ENCODE data around the gene FZD7.

FZD7 gene

DNA sequence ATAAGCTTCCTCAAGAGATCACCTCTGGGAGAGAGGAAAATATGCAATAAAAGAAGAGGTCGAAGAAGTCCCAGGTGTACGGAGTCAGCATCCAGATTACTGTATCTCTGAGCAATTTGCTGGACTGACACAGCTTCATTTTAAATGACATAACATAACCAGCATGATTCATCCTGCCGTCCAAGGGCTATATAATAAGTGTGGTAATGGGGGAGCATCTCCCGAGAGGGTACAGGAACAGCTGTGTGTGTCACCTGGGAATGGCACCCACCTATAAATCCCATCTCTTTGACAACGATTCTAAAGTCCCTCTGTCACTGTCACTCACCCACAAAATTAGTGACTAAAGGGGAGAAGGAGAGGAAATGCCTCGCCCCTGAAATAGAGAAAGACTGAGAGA, 19.3 kb upstream of the FZD7 start:
- no peak for DNase-seq (ENCODE audit: low read depth in 3 of 3)

- DNase-seq (ENCODE audit: low read depth in 3 of 3): no peak
Observed at GRCh38 chr2:202014759-202015211, 18.9 kb upstream of the FZD7 start.

DNA sequence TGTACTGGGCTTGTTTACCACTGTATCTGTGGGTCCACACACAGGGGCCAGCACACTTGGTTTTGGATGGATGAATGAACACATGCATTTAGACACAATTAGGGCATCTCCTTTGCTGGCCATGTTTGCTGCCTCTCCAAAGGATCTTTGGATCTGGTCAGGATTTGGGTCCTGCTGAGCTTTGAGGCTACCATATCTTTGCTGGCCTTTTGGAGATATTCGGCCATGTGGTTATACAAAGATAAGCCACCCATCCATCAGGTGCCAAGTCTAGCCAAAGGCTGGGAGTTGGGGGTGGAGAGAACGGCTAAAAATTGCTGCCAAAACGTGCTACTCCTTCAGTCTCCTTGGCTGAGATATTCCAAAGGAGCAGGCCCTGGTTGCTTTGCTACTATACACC, 18.2 kb upstream of the FZD7 start:
- no peak for DNase-seq (ENCODE audit: low read depth in 3 of 3)

- DNase-seq (ENCODE audit: low read depth in 3 of 3): no peak
Observed at GRCh38 chr2:202016579-202017227, 17.0 kb upstream of the FZD7 start.

GRCh38 chr2:202017940-202018339, 15.7 kb upstream of the FZD7 start:
- DNase-seq (ENCODE audit: low read depth in 3 of 3): no peak

DNA sequence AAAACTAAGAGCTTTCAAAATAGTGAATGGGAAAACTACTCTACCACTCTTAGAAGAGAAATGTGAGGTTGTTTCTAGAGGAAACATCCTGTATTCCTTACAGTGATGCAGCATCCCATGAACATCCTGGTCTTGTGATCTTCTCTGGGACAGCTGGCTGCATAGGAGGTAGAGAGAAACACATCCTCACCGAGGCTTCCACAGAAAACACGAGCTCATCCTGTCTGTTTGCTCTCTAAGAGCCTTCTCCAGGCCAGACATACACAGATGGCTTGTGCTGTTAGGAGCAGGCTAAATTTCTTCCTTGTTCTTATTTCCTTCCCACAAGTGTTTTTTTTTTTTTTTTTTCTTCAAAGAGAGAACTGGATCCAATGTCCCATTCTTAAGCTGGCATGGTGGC, 14.7 kb upstream of the FZD7 start:
- DNase-seq (ENCODE audit: low read depth in 3 of 3): no peak

DNA sequence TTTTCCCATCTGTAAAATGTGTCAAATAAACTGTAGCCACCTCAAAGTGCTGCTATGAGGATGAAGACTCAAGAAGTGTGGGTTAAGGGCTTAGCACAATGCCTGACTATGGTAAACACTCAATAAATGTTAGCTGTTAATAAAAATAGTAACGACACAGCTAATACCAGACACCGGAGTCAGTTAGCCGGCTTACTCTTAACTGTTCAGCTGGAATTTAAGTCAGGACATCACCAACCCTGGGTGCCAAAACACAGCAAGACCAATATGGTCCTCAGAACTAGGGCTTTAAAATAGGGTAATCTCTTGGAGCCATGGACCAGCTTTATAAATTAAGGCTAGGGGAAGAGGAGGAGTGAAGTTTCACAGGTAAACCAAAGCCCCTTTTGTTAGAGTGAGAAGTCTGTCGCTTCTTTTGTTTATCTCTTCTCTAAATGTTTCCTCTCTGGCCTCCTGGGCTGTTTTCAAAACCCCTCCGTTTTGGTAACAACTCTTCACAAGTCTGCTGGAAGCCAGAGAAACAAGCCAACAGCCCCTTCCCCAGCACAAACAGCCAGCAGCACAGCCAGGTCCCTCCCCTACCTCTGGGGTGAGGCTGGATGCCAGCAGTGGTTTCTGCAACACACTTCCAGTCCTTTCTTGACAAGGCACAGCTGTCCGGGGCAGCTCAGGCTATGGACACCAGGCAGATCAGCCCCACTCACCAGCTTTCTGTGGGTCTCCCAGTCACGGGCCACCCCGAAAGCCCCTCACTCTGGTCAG, 13.8 kb upstream of the FZD7 start:
- DNase-seq (ENCODE audit: low read depth in 3 of 3): no peak

DNA sequence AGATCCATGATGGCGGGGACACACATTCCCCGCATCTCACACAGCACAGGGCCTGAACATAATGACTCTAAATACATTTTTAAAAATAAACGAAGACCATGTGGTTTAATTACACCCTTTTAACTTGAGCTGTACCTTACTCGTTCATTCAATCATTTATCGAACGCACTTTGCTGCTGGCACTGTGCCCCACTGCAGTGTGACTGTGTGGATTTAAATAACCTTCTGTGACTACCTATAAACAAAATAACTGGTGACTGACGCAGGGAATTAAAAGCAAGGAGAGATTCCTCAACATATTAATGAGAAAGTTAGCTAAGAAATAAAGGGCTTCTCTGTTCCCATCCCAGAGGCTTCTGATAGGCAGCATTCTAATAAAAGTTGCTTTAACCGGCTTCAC, 10.9 kb upstream of the FZD7 start:
- DNase-seq (ENCODE audit: low read depth in 3 of 3): no peak

DNA sequence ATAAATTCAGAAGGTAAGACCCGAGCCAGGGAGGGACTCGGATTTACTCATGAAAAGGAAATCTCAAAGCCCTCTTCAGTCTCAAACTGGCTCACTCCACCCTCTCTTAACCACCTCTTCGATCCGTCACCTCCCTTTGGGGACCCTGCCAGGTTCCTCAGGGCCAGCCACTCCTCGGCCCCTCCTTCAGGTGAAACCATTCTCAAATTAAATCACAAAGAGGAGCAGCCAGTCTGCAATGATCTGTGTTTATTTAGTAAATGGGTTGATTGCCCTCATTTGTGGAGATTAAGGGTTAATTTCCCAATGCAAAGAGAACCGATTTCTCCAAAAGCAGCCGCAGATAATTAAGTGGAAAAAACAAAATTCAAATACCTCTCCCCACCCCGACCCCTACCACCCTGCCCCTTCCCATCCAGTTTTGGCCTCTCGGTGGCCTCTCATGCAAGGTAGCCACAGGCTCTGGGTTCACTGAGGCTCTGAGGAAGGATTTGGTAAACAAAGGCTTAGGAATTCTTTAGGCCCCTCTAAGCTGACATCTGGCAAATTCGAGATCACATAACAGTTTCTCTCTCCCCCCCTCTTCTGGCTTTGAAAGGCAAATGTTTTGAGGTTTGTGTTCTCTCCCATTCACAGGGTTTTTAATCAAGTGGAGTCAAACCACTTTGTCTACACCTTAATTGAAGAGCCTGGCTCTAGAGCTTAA, 10.3 kb upstream of the FZD7 start:
- DNase-seq (ENCODE audit: low read depth in 3 of 3): no peak

DNA sequence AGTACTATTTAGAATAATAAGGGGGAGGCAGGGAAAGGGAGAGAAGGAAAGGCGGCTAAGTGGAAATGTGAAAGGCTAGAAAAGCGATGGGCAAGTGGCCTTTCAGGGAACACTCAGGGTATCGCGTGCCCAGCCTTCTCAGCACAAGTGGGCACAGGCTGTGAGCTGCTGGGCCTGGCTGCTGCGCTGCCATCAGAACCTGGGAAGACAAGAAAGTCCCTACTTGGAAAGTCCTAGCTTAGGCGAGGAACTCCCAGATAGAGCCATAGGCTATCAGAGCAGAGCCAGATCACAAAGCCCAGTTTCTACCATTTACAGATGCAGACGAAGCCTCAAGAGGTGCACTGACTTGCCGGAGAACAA, 9.8 kb upstream of the FZD7 start:
- no peak for DNase-seq (ENCODE audit: low read depth in 3 of 3)

DNA sequence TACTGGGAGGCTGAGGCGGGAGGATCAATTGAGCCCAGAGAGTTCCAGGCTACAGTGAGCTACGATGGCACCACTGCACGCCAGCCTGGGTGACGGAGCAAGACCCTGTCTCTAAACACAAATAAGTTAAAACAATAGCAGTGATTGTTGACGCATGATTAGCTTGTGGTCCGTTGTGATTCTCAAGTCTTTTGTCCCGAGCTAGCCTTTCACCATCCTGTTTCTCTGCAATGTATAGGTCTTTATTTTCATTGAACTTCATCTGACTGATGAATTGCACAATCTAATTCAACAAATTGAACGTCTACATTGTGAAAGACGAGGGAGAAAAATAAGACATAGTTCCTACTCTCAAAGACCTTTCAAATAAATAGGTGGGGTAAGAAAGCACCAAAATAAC, 8.8 kb upstream of the FZD7 start:
- DNase-seq (ENCODE audit: low read depth in 3 of 3): no peak

DNA sequence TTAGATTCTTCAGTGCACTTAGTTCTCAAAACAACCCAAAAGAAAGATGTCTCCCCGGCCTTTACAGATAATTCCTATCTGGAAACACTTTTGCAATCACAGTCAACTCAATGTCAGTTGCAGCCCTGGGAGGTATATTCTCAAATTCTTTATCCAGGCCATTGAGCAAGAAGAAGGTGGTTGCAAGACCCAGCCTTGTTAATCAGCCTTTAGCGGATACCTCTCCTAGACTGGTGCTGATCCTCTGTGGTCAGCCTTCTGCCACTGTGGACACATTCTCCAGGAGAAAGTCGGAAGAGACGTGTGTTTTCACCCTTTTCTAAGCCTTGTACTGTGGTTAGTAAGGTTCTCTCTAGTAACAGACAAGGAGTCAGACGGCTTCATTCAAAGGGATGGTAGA, 7.8 kb upstream of the FZD7 start:
- DNase-seq (ENCODE audit: low read depth in 3 of 3): no peak

GRCh38 chr2:202026507-202026906, 7.1 kb upstream of the FZD7 start:
- no peak for DNase-seq (ENCODE audit: low read depth in 3 of 3)

- DNase-seq (ENCODE audit: low read depth in 3 of 3): no peak
Observed at GRCh38 chr2:202030691-202031090, 3.0 kb upstream of the FZD7 start.

DNA sequence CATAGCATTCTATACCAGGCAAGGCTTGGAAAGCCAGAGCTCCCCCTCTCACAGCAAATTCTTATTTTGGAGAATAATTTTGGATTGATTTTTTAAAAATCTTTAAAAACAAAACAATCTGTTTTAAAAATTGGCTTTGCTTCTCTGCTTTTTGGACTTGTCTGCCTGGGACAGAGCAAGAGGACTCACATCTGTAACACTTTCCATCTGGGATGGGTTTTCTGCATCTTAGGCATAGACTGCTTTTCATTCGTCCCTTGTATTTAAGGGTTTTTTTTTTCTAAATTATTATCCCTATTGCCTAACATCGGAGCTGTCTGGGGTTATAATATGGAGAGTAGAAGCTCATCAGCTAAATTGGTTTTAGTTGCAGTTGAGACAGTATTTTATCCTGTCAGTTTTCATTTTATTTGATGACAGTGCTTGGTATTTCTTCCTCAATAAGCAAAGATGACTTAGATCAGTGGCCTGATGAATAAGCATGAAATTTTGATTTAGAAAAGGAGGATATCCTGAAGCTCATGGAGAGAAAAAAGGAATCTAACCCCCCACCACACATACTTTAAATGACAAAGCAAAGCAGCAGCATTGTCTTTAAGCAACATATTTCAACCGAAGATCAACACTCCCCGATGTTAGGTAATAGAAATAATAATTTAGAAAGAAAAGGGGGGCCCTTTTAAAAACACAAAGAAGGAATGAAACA, 2.3 kb upstream of the FZD7 start:
- DNase-seq (ENCODE audit: low read depth in 3 of 3): no peak

DNA sequence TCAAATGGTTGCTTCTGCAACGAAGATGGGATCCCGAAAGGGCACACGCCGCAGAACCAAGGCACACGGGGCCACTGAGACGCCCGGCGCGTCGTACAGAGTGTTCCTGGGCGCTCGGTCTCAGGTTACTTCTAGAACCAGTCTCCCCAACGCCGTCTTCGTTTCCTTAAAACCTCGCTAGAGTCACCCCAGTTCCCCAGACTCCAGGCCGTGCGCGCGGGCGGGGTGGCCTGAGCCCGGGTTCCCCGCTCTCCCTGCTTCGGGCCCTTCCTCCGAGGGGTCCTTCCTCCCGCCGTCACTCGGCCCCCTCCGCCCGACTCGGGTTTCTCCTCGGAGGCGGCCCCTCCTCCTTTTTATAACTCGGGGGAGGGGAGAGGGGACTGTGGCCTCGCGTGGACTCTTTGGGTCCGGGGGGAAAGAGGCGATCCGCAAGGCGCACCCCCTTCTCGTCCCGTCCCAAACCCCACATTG, 774 bp upstream of the FZD7 start:
- peak in 2 of 3 experiments; percentile 17 to 22 for DNase-seq (ENCODE audit: low read depth in 3 of 3)

GRCh38 chr2:202034249-202035088, 814 bp downstream of the FZD7 start:
- peak in 1 of 3 experiments; percentile 7 for DNase-seq (ENCODE audit: low read depth in 3 of 3)

DNA sequence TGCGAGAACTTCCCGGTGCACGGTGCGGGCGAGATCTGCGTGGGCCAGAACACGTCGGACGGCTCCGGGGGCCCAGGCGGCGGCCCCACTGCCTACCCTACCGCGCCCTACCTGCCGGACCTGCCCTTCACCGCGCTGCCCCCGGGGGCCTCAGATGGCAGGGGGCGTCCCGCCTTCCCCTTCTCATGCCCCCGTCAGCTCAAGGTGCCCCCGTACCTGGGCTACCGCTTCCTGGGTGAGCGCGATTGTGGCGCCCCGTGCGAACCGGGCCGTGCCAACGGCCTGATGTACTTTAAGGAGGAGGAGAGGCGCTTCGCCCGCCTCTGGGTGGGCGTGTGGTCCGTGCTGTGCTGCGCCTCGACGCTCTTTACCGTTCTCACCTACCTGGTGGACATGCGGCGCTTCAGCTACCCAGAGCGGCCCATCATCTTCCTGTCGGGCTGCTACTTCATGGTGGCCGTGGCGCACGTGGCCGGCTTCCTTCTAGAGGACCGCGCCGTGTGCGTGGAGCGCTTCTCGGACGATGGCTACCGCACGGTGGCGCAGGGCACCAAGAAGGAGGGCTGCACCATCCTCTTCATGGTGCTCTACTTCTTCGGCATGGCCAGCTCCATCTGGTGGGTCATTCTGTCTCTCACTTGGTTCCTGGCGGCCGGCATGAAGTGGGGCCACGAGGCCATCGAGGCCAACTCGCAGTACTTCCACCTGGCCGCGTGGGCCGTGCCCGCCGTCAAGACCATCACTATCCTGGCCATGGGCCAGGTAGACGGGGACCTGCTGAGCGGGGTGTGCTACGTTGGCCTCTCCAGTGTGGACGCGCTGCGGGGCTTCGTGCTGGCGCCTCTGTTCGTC, 1.7 kb downstream of the FZD7 start:
- no peak for DNase-seq (ENCODE audit: low read depth in 3 of 3)

DNA sequence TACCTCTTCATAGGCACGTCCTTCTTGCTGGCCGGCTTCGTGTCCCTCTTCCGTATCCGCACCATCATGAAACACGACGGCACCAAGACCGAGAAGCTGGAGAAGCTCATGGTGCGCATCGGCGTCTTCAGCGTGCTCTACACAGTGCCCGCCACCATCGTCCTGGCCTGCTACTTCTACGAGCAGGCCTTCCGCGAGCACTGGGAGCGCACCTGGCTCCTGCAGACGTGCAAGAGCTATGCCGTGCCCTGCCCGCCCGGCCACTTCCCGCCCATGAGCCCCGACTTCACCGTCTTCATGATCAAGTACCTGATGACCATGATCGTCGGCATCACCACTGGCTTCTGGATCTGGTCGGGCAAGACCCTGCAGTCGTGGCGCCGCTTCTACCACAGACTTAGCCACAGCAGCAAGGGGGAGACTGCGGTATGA, 2.3 kb downstream of the FZD7 start:
- DNase-seq (ENCODE audit: low read depth in 3 of 3): no peak

DNA sequence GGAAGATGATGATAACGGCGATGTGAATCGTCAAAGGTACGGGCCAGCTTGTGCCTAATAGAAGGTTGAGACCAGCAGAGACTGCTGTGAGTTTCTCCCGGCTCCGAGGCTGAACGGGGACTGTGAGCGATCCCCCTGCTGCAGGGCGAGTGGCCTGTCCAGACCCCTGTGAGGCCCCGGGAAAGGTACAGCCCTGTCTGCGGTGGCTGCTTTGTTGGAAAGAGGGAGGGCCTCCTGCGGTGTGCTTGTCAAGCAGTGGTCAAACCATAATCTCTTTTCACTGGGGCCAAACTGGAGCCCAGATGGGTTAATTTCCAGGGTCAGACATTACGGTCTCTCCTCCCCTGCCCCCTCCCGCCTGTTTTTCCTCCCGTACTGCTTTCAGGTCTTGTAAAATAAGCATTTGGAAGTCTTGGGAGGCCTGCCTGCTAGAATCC, 3.0 kb downstream of the FZD7 start:
- DNase-seq (ENCODE audit: low read depth in 3 of 3): no peak

All from stimulated activated CD4-positive, alpha-beta T cell treated with anti-CD3 and anti-CD28 coated beads, TNF-alpha, amount 100 ng/mL, for 4 hours (primary cell).